Stimulated activated CD8-positive, alpha-beta memory T cell treated with anti-CD3 and anti-CD28 coated beads, Interleukin-15, amount 100 ng/mL, for 4 hours (primary cell): ENCODE results near the gene WIPF2.

ENCODE experiments used
- DNase-seq, 2 donors: peaks; one replicate each; pipeline ENCODE4 v3.0.0-alpha.2; 2020; ENCODE audit warnings: low read depth in 2 of 2

WIPF2 gene

GRCh38 chr17:40315206-40315605 is 96.1 kb downstream of the WIPF2 start:
- no peak for DNase-seq

- DNase-seq, result no peak
These were observed 96.8 kb downstream of the WIPF2 start for GRCh38 chr17:40315678-40316570.

- DNase-seq, result no peak
These were observed 97.7 kb downstream of the WIPF2 start for GRCh38 chr17:40316571-40317344.

- DNase-seq, result no peak
These were observed 98.3 kb downstream of the WIPF2 start for GRCh38 chr17:40317345-40317873.

- peak; percentile 85 to 88 for DNase-seq
These were observed 99.1 kb downstream of the WIPF2 start for GRCh38 chr17:40317880-40318829.

- DNase-seq, result no peak
These were observed 99.8 kb downstream of the WIPF2 start for GRCh38 chr17:40318830-40319391.

GRCh38 chr17:40319651-40320540 is 100.8 kb downstream of the WIPF2 start:
- peak; percentile 65 to 82 for DNase-seq

- DNase-seq, result peak in 1 of 2 donors; percentile 53
These were observed 101.8 kb downstream of the WIPF2 start for GRCh38 chr17:40320756-40321523.

GRCh38 chr17:40321524-40321929 is 102.4 kb downstream of the WIPF2 start:
- no peak for DNase-seq

GRCh38 chr17:40321961-40322357 is 102.9 kb downstream of the WIPF2 start:
- no peak for DNase-seq

GRCh38 chr17:40322358-40323315 is 103.5 kb downstream of the WIPF2 start:
- peak; percentile 74 to 79 for DNase-seq

- DNase-seq, result peak; percentile 66 to 77
These were observed 104.6 kb downstream of the WIPF2 start for GRCh38 chr17:40323391-40324381.

- no peak for DNase-seq
These were observed 106.3 kb downstream of the WIPF2 start for GRCh38 chr17:40325156-40326013.

GRCh38 chr17:40326014-40326831 is 107.1 kb downstream of the WIPF2 start:
- no peak for DNase-seq

- DNase-seq, result no peak
These were observed 107.7 kb downstream of the WIPF2 start for GRCh38 chr17:40326832-40327199.
